ENCODE measurements around the gene ZFP64. TPM values are rescaled to one million over a fixed set of nuclear protein-coding genes. Genes with fewer than 3 reads are reported as not detected.

Gene ZFP64
- total and polyA plus RNA-seq, 2 donors (not counting 3 experiments of a cell fraction or from before 2014, with no cell fraction given): 31.7 to 35.4 TPM

GRCh38 chr20:52178691-52179090 lies 12.9 kb downstream of the ZFP64 start:
- no peaks in the 10 kb centered on the region for H3K4me1 ChIP-seq (ENCODE audit: control insufficient read depth, extremely low read depth, insufficient read depth, low read length)
- no peak overlapping the region for H3K27ac ChIP-seq (ENCODE audit: insufficient read depth, low read depth, low read length)
- POLR2A ChIA-PET: no interaction called here
- H4K20me1 ChIP-seq (replicated peaks; ENCODE audit: control insufficient read depth, extremely low read depth, insufficient read depth, low read length): no peaks in the 10 kb centered on the region
- intact Hi-C loops (cut with micrococcal nuclease) (no loop called here), dilution Hi-C loops (cut with MboI; ENCODE audit: extremely low pct_ligation_motif_present, low sequenced_read_pairs) (no loop called here)
- no peak overlapping the region for H3K4me3 ChIP-seq (replicated peaks in 1 of 3; ENCODE audit: insufficient read depth in 1 of 3, low read depth in 1 of 3, low read length in 3 of 3)
- no peak overlapping the region for H3K9ac ChIP-seq (replicated peaks; ENCODE audit: extremely low read depth, insufficient read depth, low read length)
- no peaks in the 10 kb centered on the region for H3K27me3 ChIP-seq (ENCODE audit: control insufficient read depth in 2 of 2, insufficient read depth in 2 of 2, low read length in 2 of 2)
- no peak overlapping the region for H2AFZ ChIP-seq (ENCODE audit: low read depth, low read length)
- no peaks in the 10 kb centered on the region for H3K9me3 ChIP-seq (replicated peaks; ENCODE audit: control insufficient read depth, insufficient read depth, low read length)
- BruUV-seq (replicated peaks): no TSS peak
- FAIRE-seq (no peak), DNase-seq (ENCODE audit: low read depth, low spot score) (no peak)
- no peak overlapping the region for H3K4me2 ChIP-seq (ENCODE audit: insufficient read depth, low read length)
- TF ChIP-seq JUN (IDR thresholded peaks at IDR 0.05; ENCODE audit: borderline replicate concordance, insufficient read depth, insufficient read length, low read depth) (no peak), POLR2A (IDR thresholded peaks at IDR 0.05; ENCODE audit: low read depth, low read length) (no peak), POLR2AphosphoS5 (IDR thresholded peaks at IDR 0.05; ENCODE audit: insufficient read depth, low read depth, low read length) (no peak), GATA2 (IDR thresholded peaks at IDR 0.05; ENCODE audit: insufficient read depth, insufficient read length, low read depth, low read length) (no peak), FOS (IDR thresholded peaks at IDR 0.05; ENCODE audit: borderline replicate concordance, insufficient read depth, low read length) (no peak), CTCF (IDR thresholded peaks at IDR 0.05; ENCODE audit: extremely low read depth in 1 of 2, insufficient read depth in 1 of 2, low read depth in 1 of 2, low read length in 2 of 2) (no peak), EZH2 (IDR thresholded peaks at IDR 0.05; ENCODE audit: borderline replicate concordance, low read depth, low read length, severe bottlenecking) (no peak), MAX (IDR thresholded peaks at IDR 0.05; ENCODE audit: insufficient read depth, insufficient read length) (no peak), MYC (IDR thresholded peaks at IDR 0.05; ENCODE audit: low read depth, low read length) (no peak)
- H3K36me3 ChIP-seq (ENCODE audit: control insufficient read depth in 2 of 2, extremely low read depth in 1 of 2, insufficient read depth in 2 of 2, low read length in 2 of 2): peaks cover 0 to 2% of the 10 kb centered on the region in 2 experiments
- CTCF ChIA-PET: interaction anchor here (1.2 kb wide), 1 partner anchor 12 kb away, joined by 4 read pairs; the partner anchor contains the start of gene ZFP64
- H3K9me1 ChIP-seq (replicated peaks; ENCODE audit: control insufficient read depth, extremely low read depth, insufficient read depth, low read length): no peaks in the 10 kb centered on the region
- H3K79me2 ChIP-seq (ENCODE audit: control insufficient read depth, insufficient read depth, low read length): no peaks in the 10 kb centered on the region
